ENCODE measurements around the gene GRK4. TPM values are rescaled to one million over a fixed set of nuclear protein-coding genes. Genes with fewer than 3 reads are reported as not detected.

GRK4 gene
- total and polyA plus RNA-seq, 2 donors (not counting 1 experiment from before 2014, with no cell fraction given), result 0.73 to 2.3 TPM

DNA sequence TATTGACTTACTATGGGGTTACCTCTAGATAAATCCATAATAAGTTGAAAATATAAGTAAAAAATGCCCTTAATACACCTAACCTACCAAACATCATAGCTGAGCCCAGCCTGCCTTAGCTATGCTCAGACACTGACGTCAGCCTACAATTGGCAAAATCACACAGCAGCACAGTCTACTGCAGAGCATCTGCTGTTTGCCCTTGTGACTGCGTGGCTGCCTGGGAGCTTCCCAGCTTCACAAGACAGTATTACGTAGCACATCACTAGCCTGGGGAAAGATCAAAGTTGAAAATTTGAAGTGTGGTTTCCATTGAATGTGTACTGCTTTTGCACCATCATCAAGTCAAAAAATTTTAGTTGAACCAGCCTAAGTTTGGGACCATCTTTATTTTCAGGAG, 102.2 kb downstream of the GRK4 start:
- no peaks in the 10 kb centered on the region for H3K9me3 ChIP-seq (ENCODE audit: control extremely low read depth in 1 of 3, control insufficient read depth in 2 of 3, insufficient read depth in 1 of 3, low read length in 2 of 3)
- Mint-ChIP-seq H3K27ac (no peak overlapping the region), H3K27me3 (no peaks in the 10 kb centered on the region), H3K4me1 (no peaks in the 10 kb centered on the region), H3K9me3 (ENCODE audit: insufficient read depth) (no peaks in the 10 kb centered on the region), H3K4me3 (no peak overlapping the region)
- H4K20me1 ChIP-seq (ENCODE audit: control insufficient read depth, insufficient read depth, low read length, poor library complexity, severe bottlenecking), result peaks cover 5% of the 10 kb centered on the region
- POLR2A ChIA-PET, result no interaction called here
- no peak overlapping the region for H2AFZ ChIP-seq (ENCODE audit: insufficient read depth, low read depth, low read length, poor library complexity, severe bottlenecking)
- H3K27ac ChIP-seq (ENCODE audit: low read length in 2 of 2), result no peak overlapping the region
- WGBS (ENCODE audit: insufficient coverage), result 100% methylated on average over 1 of the region's 3 CpGs
- CTCF ChIA-PET, result interaction anchor here (1.0 kb wide), 1 partner anchor 28 kb away, joined by 4 read pairs; no protein-coding TSS in a partner anchor
- H3K4me2 ChIP-seq (replicated peaks; ENCODE audit: low read depth, low read length, poor library complexity, severe bottlenecking), result no peak overlapping the region
- peaks cover 5% of the 10 kb centered on the region for H3K79me2 ChIP-seq (ENCODE audit: control insufficient read depth, insufficient read depth, low read length)
- no peak overlapping the region for H3K4me3 ChIP-seq (ENCODE audit: control extremely low read depth in 1 of 5, extremely low read depth in 1 of 5, insufficient read depth in 1 of 5, low read depth in 2 of 5, low read length in 4 of 5)
- TF ChIP-seq, protein P1, sequence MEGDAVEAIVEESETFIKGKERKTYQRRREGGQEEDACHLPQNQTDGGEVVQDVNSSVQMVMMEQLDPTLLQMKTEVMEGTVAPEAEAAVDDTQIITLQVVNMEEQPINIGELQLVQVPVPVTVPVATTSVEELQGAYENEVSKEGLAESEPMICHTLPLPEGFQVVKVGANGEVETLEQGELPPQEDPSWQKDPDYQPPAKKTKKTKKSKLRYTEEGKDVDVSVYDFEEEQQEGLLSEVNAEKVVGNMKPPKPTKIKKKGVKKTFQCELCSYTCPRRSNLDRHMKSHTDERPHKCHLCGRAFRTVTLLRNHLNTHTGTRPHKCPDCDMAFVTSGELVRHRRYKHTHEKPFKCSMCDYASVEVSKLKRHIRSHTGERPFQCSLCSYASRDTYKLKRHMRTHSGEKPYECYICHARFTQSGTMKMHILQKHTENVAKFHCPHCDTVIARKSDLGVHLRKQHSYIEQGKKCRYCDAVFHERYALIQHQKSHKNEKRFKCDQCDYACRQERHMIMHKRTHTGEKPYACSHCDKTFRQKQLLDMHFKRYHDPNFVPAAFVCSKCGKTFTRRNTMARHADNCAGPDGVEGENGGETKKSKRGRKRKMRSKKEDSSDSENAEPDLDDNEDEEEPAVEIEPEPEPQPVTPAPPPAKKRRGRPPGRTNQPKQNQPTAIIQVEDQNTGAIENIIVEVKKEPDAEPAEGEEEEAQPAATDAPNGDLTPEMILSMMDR (IDR thresholded peaks at IDR 0.05), result no peak
- no peak for TF ChIP-seq EZH2 (IDR thresholded peaks at IDR 0.05; ENCODE audit: borderline replicate concordance, insufficient read depth, low read depth, low read length, poor library complexity, severe bottlenecking)
- ATAC-seq (ENCODE audit: low read depth) (no peak), DNase-seq (no peak)
- no peak overlapping the region for H3K9ac ChIP-seq (ENCODE audit: low read length)
- H3K27me3 ChIP-seq (replicated peaks in 1 of 4; ENCODE audit: control extremely low read depth in 1 of 4, control insufficient read depth in 3 of 4, insufficient read depth in 4 of 4, low read length in 3 of 4), result no peaks in the 10 kb centered on the region
- peaks cover 0 to 5% of the 10 kb centered on the region in 2 experiments for H3K36me3 ChIP-seq (replicated peaks in 1 of 2; ENCODE audit: control extremely low read depth in 1 of 2, control insufficient read depth in 1 of 2, extremely low read depth in 1 of 2, insufficient read depth in 2 of 2, low read length in 1 of 2)
- intact Hi-C loops (cut with micrococcal nuclease), result no loop called here
- H3K4me1 ChIP-seq (ENCODE audit: control insufficient read depth in 2 of 2, insufficient read depth in 2 of 2, low read length in 2 of 2), result no peaks in the 10 kb centered on the region

- Mint-ChIP-seq H3K27me3 (no peaks in the 10 kb centered on the region), H3K4me3 (no peak overlapping the region), H3K27ac (no peak overlapping the region), H3K9me3 (ENCODE audit: insufficient read depth) (no peaks in the 10 kb centered on the region), H3K4me1 (no peaks in the 10 kb centered on the region)
- TF ChIP-seq EZH2 (IDR thresholded peaks at IDR 0.05; ENCODE audit: borderline replicate concordance, insufficient read depth, low read depth, low read length, poor library complexity, severe bottlenecking), result no peak
- TF ChIP-seq, protein P1 (IDR thresholded peaks at IDR 0.05), result no peak
- Histone ChIP-seq H3K9ac (ENCODE audit: low read length) (no peak overlapping the region), H3K36me3 (replicated peaks in 1 of 2; ENCODE audit: control extremely low read depth in 1 of 2, control insufficient read depth in 1 of 2, extremely low read depth in 1 of 2, insufficient read depth in 2 of 2, low read length in 1 of 2) (peaks cover 0 to 5% of the 10 kb centered on the region in 2 experiments), H3K4me2 (replicated peaks; ENCODE audit: low read depth, low read length, poor library complexity, severe bottlenecking) (no peak overlapping the region), H3K27ac (ENCODE audit: low read length in 2 of 2) (no peak overlapping the region), H3K9me3 (ENCODE audit: control extremely low read depth in 1 of 3, control insufficient read depth in 2 of 3, insufficient read depth in 1 of 3, low read length in 2 of 3) (no peaks in the 10 kb centered on the region), H2AFZ (ENCODE audit: insufficient read depth, low read depth, low read length, poor library complexity, severe bottlenecking) (no peak overlapping the region), H3K4me3 (ENCODE audit: control extremely low read depth in 1 of 5, extremely low read depth in 1 of 5, insufficient read depth in 1 of 5, low read depth in 2 of 5, low read length in 4 of 5) (no peak overlapping the region), H3K27me3 (replicated peaks in 1 of 4; ENCODE audit: control extremely low read depth in 1 of 4, control insufficient read depth in 3 of 4, insufficient read depth in 4 of 4, low read length in 3 of 4) (no peaks in the 10 kb centered on the region), H4K20me1 (ENCODE audit: control insufficient read depth, insufficient read depth, low read length, poor library complexity, severe bottlenecking) (peaks cover 5% of the 10 kb centered on the region), H3K4me1 (ENCODE audit: control insufficient read depth in 2 of 2, insufficient read depth in 2 of 2, low read length in 2 of 2) (no peaks in the 10 kb centered on the region), H3K79me2 (ENCODE audit: control insufficient read depth, insufficient read depth, low read length) (no peaks in the 10 kb centered on the region)
- ChIA-PET CTCF (no interaction called here), POLR2A (no interaction called here)
- WGBS (ENCODE audit: insufficient coverage), result 100% methylated on average over 2 of the region's 6 CpGs
- ATAC-seq (ENCODE audit: low read depth), result no peak
- DNase-seq, result no peak
- intact Hi-C loops (cut with micrococcal nuclease), result no loop called here
Observed at GRCh38 chr4:3066836-3067400, 103.5 kb downstream of the GRK4 start.
